ENCODE results near the gene BMS1. TPM values are rescaled to one million over a fixed set of nuclear protein-coding genes. Genes with fewer than 3 reads are reported as not detected.
A peak's percentile ranks its signal among the peaks of the same experiment; 100 is the strongest.

BMS1 gene
- total and polyA plus RNA-seq, 10 of the 15 experiments (the other 5 are each of a cell fraction or from before 2014, with no cell fraction given), result 7.6 to 33.6 (median 21.0) TPM

- CTCF ChIA-PET, result interaction anchor here (0.7 to 1.3 kb wide), 2 partner anchors 213 to 244 kb away, joined by 3 read pairs; no protein-coding TSS in a partner anchor
- H4K20me1 ChIP-seq (ENCODE audit: control insufficient read depth, insufficient read depth), result no peaks in the 10 kb centered on the region
- in situ Hi-C loops (cut with MboI), result loop anchor here (10.0 kb wide), 1 partner anchor 598 kb away; no protein-coding TSS in a partner anchor
- TF ChIP-seq SRF (IDR thresholded peaks at IDR 0.05; ENCODE audit: low read depth in 2 of 2, low read length in 2 of 2) (no peak), BACH1 (IDR thresholded peaks at IDR 0.05; ENCODE audit: borderline replicate concordance) (no peak), ATF7 (IDR thresholded peaks at IDR 0.05; ENCODE audit: low read depth) (no peak), PAX8 (IDR thresholded peaks at IDR 0.05) (no peak), CTCF (IDR thresholded peaks at IDR 0.05 in 2 of 3, conservative IDR thresholded peaks at IDR 0.05 in 1 of 3; ENCODE audit: control insufficient read depth in 2 of 3, extremely low read depth in 1 of 3, insufficient read depth in 1 of 3, low read depth in 3 of 3, low read length in 3 of 3) (peak; percentile 20 to 45 (median 42); a peak in 4 of 6 replicates), RAD51 (IDR thresholded peaks at IDR 0.05) (no peak), ZNF592 (IDR thresholded peaks at IDR 0.05) (no peak), GATAD2B (conservative IDR thresholded peaks at IDR 0.05; ENCODE audit: low read depth) (no peak), KAT2A (conservative IDR thresholded peaks at IDR 0.05; ENCODE audit: control insufficient read depth, low read depth, low read length) (no peak), BCL11A (IDR thresholded peaks at IDR 0.05; ENCODE audit: low read depth, low read length) (no peak), STAT3 (IDR thresholded peaks at IDR 0.05; ENCODE audit: low read depth, low read length) (no peak), SMC3 (IDR thresholded peaks at IDR 0.05; ENCODE audit: borderline replicate concordance, low read length) (peak; percentile 44), HDAC6 (IDR thresholded peaks at IDR 0.05; ENCODE audit: unreplicated experiment) (peak; percentile 56), SUPT20H (IDR thresholded peaks at IDR 0.05; ENCODE audit: borderline replicate concordance, control insufficient read depth, low read depth, low read length) (no peak), SMAD5 (IDR thresholded peaks at IDR 0.05; ENCODE audit: low read depth) (no peak), RAD21 (IDR thresholded peaks at IDR 0.05; ENCODE audit: insufficient read depth, low read depth, low read length) (peak; percentile 54)
Observed at GRCh38 chr10:42866115-42866995, 83.8 kb downstream of the BMS1 start.

More at GRCh38 chr10:42866115-42866995, 83.8 kb downstream of the BMS1 start:
- WGBS (ENCODE audit: insufficient coverage, insufficient replicate concordance, low lambda C conversion rate, missing lambda C conversion rate), result 19% methylated on average over 59 of the region's 87 CpGs
- DNase-seq (ENCODE audit: low read depth, low spot score) (no peak), ATAC-seq (peak; percentile 80), FAIRE-seq (no peak)
- ChIA-PET SMC1A (ENCODE audit: uncharacterized antibody, unreplicated experiment) (no interaction called here), RAD21 (ENCODE audit: unreplicated experiment) (no interaction called here), POLR2A (no interaction called here)
- no peaks in the 10 kb centered on the region for H3K9me3 ChIP-seq (replicated peaks; ENCODE audit: control insufficient read depth, insufficient read depth, low read length)
- H3K4me1 ChIP-seq (ENCODE audit: control insufficient read depth, insufficient read depth, low read length), result no peaks in the 10 kb centered on the region
- H3K4me3 ChIP-seq, result no peak overlapping the region
- no peak overlapping the region for H2AFZ ChIP-seq (ENCODE audit: control insufficient read depth, low read depth, low read length)
- no peaks in the 10 kb centered on the region for H3K36me3 ChIP-seq (ENCODE audit: control insufficient read depth in 2 of 2, insufficient read depth in 2 of 2, low read length in 1 of 2)
- intact Hi-C loops (cut with micrococcal nuclease; ENCODE audit: unreplicated experiment), result loop anchor here (2.0 kb wide), 1 partner anchor 238 kb away; no protein-coding TSS in a partner anchor
- no TSS peak for BruUV-seq (replicated peaks)
- H3K9ac ChIP-seq (ENCODE audit: control insufficient read depth, insufficient read depth, low read length), result no peak overlapping the region
- no peak overlapping the region for H3K27ac ChIP-seq (ENCODE audit: control insufficient read depth, insufficient read depth)
- no peaks in the 10 kb centered on the region; a peak in 1 of 4 replicates for H3K27me3 ChIP-seq (replicated peaks in 1 of 2; ENCODE audit: control insufficient read depth in 2 of 2, insufficient read depth in 2 of 2, low read length in 1 of 2)
- H3K4me2 ChIP-seq (ENCODE audit: control insufficient read depth, insufficient read depth), result no peak overlapping the region
- no peaks in the 10 kb centered on the region for H3K79me2 ChIP-seq (ENCODE audit: control insufficient read depth, insufficient read depth, low read length)
